Stimulated activated CD8-positive, alpha-beta memory T cell treated with anti-CD3 and anti-CD28 coated beads, Interleukin-7, amount 100 ng/mL, for 1 hour (primary cell): ENCODE results near the gene FMN2.
"Not testable (repeated sequence)": the region's sequence is repeated elsewhere in the genome, so short reads cannot be mapped to it uniquely, and the experiment has no call there.

ENCODE experiments used
- DNase-seq, 2 donors: peaks; one replicate each; pipeline ENCODE4 v3.0.0-alpha.2; 2020; ENCODE audit warnings: low read depth in 2 of 2

The FMN2 gene

GRCh38 chr1:240254778-240255291, 163.2 kb downstream of the FMN2 start:
- DNase-seq = no peak

GRCh38 chr1:240255922-240256321, 164.2 kb downstream of the FMN2 start:
- no peak for DNase-seq

- DNase-seq = no peak
These were observed 165.3 kb downstream of the FMN2 start for GRCh38 chr1:240256836-240257503.

- no peak for DNase-seq
These were observed 167.2 kb downstream of the FMN2 start for GRCh38 chr1:240258910-240259309.

GRCh38 chr1:240264494-240264893, 172.8 kb downstream of the FMN2 start:
- not testable (repeated sequence) for DNase-seq

GRCh38 chr1:240271081-240271480, 179.4 kb downstream of the FMN2 start:
- DNase-seq = no peak

- DNase-seq = no peak
These were observed 182.9 kb downstream of the FMN2 start for GRCh38 chr1:240274569-240274968.

- not testable (repeated sequence) for DNase-seq
These were observed 183.5 kb downstream of the FMN2 start for GRCh38 chr1:240275219-240275618.

GRCh38 chr1:240278082-240278481, 186.4 kb downstream of the FMN2 start:
- DNase-seq = no peak

- no peak for DNase-seq
These were observed 189.1 kb downstream of the FMN2 start for GRCh38 chr1:240280560-240281322.

GRCh38 chr1:240282061-240282830, 190.6 kb downstream of the FMN2 start:
- no peak for DNase-seq

GRCh38 chr1:240284656-240285414, 193.2 kb downstream of the FMN2 start:
- DNase-seq = no peak

- DNase-seq = no peak
These were observed 193.9 kb downstream of the FMN2 start for GRCh38 chr1:240285540-240285939.

- DNase-seq = no peak
These were observed 196.0 kb downstream of the FMN2 start for GRCh38 chr1:240287722-240288121.

GRCh38 chr1:240293706-240294105, 202.0 kb downstream of the FMN2 start:
- no peak for DNase-seq

- DNase-seq = no peak
These were observed 202.9 kb downstream of the FMN2 start for GRCh38 chr1:240294566-240294965.

- no peak for DNase-seq
These were observed 204.1 kb downstream of the FMN2 start for GRCh38 chr1:240295811-240296210.

- no peak for DNase-seq
These were observed 212.8 kb downstream of the FMN2 start for GRCh38 chr1:240304466-240304865.

GRCh38 chr1:240306673-240307072, 215.0 kb downstream of the FMN2 start:
- no peak for DNase-seq

- DNase-seq = no peak
These were observed 216.4 kb downstream of the FMN2 start for GRCh38 chr1:240308096-240308495.

GRCh38 chr1:240309769-240310168, 218.1 kb downstream of the FMN2 start:
- no peak for DNase-seq
